Suprapubic skin (tissue), 3 donors: ENCODE data around the gene PITPNM2.

Experiments used
- EP300 ChIP-seq: sonication (generic); formaldehyde crosslinking; IDR thresholded peaks from one replicate; pipeline ENCODE4 v1.6.1; 2017; ENCODE audit warnings: antibody characterized with exemption
- POLR2A ChIP-seq, 2 donors: fragments of 450-650 bp; IDR thresholded peaks; one replicate each; pipeline ENCODE4 v1.6.1; 2017; ENCODE audit warnings: antibody characterized with exemption in 2 of 2, mild to moderate bottlenecking in 2 of 2, moderate library complexity in 2 of 2
- TF ChIP-seq, protein P1 (sequence below), 2 donors: fragments of 200-600 bp in 1 of 2; fragments of 450-650 bp in 1 of 2; sonication (generic) in 1 of 2; IDR thresholded peaks; one replicate each; pipeline ENCODE4 v1.5.1; 2016 to 2019; ENCODE audit warnings: antibody characterized with exemption in 2 of 2, mild to moderate bottlenecking in 1 of 2, moderate library complexity in 1 of 2

DNA sequence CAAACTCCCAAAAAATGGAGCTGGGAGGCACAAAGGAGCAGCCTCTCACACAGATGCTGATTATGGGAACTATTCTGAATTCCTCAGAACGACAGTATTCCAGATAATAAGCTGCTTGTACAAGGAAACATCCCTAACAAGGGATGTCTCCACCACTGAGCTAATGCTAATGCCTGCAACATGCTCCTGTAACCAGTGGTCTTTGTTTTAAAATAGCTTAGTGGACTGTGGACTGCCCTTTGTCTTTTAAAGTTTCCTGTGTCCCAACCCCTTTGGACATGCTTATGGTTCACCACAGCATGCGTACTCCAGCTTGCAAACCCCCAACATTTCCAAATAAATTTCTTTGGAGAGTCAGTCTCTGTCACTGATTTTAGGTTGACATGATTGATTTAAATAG, 16.4 kb upstream of the PITPNM2 start:
- TF ChIP-seq, protein P1, sequence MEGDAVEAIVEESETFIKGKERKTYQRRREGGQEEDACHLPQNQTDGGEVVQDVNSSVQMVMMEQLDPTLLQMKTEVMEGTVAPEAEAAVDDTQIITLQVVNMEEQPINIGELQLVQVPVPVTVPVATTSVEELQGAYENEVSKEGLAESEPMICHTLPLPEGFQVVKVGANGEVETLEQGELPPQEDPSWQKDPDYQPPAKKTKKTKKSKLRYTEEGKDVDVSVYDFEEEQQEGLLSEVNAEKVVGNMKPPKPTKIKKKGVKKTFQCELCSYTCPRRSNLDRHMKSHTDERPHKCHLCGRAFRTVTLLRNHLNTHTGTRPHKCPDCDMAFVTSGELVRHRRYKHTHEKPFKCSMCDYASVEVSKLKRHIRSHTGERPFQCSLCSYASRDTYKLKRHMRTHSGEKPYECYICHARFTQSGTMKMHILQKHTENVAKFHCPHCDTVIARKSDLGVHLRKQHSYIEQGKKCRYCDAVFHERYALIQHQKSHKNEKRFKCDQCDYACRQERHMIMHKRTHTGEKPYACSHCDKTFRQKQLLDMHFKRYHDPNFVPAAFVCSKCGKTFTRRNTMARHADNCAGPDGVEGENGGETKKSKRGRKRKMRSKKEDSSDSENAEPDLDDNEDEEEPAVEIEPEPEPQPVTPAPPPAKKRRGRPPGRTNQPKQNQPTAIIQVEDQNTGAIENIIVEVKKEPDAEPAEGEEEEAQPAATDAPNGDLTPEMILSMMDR (IDR thresholded peaks at IDR 0.05): no peak
- TF ChIP-seq EP300 (no peak), POLR2A (IDR thresholded peaks at IDR 0.05) (no peak)
